HG02870 (cell line): Measurements from ENCODE around the gene GPLD1.
"Not testable (repeated sequence)": the region's sequence is repeated elsewhere in the genome, so short reads cannot be mapped to it uniquely, and the experiment has no call there.

Experiments used
- ATAC-seq: cut with Tn5 transposase; IDR thresholded peaks from one replicate; pipeline ENCODE4 v1.9.1; 2021; ENCODE audit warnings: mild to moderate bottlenecking, moderate library complexity; ENCODE audit not compliant: unreplicated experiment

Gene GPLD1

GRCh38 chr6:24385536-24386269 is 103.7 kb downstream of the GPLD1 start:
- no peak for ATAC-seq

- not testable (repeated sequence) for ATAC-seq
Measured at GRCh38 chr6:24384369-24385130, 104.8 kb downstream of the GPLD1 start.

- not testable (repeated sequence) for ATAC-seq
Measured at GRCh38 chr6:24382891-24383494, 106.4 kb downstream of the GPLD1 start.

GRCh38 chr6:24382220-24382540 is 107.2 kb downstream of the GPLD1 start:
- ATAC-seq, result no peak

- ATAC-seq, result no peak
Measured at GRCh38 chr6:24381476-24382219, 107.7 kb downstream of the GPLD1 start.

GRCh38 chr6:24378473-24379097 is 110.8 kb downstream of the GPLD1 start:
- peak; percentile 72 for ATAC-seq
